ENCODE data around the gene IQGAP1.

DNA sequence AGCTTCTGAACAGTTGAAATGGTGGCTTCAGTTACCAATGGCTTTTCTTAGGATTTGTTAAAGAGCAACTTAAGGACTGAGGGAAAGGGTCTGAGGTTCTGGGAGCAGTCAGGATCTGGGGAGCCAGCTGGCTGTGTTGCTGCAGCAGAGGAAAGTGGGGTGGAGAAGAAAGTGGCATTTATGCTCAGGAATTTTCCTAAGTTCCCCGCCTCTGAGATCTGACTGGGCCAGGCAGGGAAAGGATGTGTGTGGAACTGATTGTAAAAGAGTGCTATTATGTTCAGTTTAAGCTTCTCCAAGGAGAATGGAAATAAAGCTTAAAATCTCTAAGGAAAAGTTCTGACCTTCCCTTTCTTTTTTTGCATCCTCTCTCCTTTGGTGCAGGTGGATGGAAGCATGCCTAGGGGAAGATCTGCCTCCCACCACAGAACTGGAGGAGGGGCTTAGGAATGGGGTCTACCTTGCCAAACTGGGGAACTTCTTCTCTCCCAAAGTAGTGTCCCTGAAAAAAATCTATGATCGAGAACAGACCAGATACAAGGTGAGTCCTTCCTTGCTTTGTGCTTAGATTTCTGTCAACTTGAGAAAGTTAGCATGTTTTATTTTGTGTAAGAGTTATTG lies 37.8 kb downstream of the IQGAP1 start:
- TF ChIP-seq POLR2A (IDR thresholded peaks at IDR 0.05): no peak
- TF ChIP-seq, protein P1, sequence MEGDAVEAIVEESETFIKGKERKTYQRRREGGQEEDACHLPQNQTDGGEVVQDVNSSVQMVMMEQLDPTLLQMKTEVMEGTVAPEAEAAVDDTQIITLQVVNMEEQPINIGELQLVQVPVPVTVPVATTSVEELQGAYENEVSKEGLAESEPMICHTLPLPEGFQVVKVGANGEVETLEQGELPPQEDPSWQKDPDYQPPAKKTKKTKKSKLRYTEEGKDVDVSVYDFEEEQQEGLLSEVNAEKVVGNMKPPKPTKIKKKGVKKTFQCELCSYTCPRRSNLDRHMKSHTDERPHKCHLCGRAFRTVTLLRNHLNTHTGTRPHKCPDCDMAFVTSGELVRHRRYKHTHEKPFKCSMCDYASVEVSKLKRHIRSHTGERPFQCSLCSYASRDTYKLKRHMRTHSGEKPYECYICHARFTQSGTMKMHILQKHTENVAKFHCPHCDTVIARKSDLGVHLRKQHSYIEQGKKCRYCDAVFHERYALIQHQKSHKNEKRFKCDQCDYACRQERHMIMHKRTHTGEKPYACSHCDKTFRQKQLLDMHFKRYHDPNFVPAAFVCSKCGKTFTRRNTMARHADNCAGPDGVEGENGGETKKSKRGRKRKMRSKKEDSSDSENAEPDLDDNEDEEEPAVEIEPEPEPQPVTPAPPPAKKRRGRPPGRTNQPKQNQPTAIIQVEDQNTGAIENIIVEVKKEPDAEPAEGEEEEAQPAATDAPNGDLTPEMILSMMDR (IDR thresholded peaks at IDR 0.05): no peak
